Colon (tissue), 2 donors: ENCODE data around the gene MAGEC1.
"Not testable (repeated sequence)": the region's sequence is repeated elsewhere in the genome, so short reads cannot be mapped to it uniquely, and the experiment has no call there.

Experiments
- FAIRE-seq: peaks from 2 replicates; lab custom pipeline; 2012; peaks lifted over from hg19 to GRCh38; lab: Jason Lieb, UNC
- donor health status: control.
- donor health status: control.

MAGEC1 gene

DNA sequence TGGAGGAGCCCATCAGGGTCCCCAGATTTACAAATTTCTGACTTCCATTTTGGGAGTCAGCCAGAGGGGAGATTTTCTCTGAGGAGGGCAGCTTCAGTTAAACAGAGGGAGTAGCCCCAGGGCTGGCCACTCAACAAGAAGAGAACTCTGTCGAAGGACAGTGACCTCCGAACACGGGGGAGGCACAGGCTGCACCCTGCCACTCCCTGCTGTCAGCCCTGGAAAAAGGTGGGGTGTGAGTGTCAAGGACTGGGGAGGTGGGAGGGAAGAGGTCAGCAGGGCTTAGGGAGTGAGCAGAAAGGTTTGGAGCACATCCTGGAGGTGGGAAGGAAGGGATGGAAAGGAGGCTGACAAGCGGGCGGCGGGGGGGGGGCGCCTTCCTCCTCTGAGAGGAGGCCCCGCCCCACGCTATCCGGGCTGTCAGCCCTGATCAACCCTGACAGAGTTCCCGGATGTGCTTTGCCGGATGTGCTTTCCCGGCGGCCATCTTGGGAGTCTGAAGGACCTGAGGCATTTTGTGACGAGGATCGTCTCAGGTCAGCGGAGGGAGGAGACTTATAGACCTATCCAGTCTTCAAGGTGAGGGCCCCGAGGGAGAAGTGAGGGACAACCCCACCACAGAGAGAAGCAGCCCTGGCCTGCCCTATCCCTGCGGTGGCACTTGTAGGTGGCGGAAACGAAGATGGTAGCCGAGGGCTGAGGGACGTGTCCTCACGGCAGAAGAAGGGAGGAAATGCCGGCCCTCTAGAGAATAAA, at the start of gene MAGEC1:
MAGEC1 (plus strand) TSS at position 495 of the 756 bp plus-strand sequence. CDS start 1,179 bp downstream, outside the sequence.
- no peak for FAIRE-seq

GRCh38 chrX:141857479-141857878, 46.2 kb upstream of the MAGEC1 start:
- no peak for FAIRE-seq

- FAIRE-seq: no peak
These were observed 24.1 kb upstream of the MAGEC1 start for GRCh38 chrX:141879616-141880015.

DNA sequence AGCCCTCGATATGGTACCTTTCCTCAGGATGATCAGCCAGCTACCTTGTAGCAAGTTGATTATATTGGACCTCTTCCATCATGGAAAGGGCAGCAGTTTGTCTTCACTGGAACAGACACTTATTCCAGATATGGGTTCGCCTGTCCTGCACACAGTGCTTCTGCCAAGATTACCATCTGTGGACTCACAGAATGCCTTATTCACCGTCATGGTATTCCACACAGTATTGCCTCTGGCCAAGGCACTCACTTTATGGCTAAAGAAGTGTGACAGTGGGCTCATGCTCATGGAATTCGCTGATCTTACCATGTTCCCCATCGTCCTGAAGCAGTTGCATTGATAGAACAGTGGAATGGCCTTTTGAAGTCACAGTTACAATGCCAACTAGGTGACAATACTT, 14.9 kb upstream of the MAGEC1 start:
- not testable (repeated sequence) for FAIRE-seq

DNA sequence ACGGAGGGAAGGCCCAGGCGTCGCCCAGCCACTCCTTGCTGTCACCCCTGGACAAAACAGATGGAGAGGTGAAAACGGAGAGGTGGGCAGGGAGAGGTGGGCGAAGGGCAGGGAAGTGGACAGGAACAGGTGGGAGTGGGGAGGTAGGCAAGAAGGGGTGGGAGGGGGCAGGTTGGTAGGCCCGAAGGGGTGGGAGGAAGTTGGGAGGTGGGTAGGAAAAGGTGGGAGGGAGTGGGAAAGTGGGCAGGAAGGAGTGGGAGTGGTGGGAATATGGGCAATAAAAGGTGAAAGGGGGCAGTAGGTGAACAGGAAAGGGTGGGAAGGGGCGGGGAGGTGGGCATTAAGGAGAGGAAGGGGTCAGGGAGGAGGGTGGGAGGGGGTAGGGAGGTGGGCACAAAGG, 9.0 kb upstream of the MAGEC1 start:
- FAIRE-seq: no peak

GRCh38 chrX:141897690-141898089, 6.0 kb upstream of the MAGEC1 start:
- no peak for FAIRE-seq

GRCh38 chrX:141902366-141902765, 1.3 kb upstream of the MAGEC1 start:
- no peak for FAIRE-seq

DNA sequence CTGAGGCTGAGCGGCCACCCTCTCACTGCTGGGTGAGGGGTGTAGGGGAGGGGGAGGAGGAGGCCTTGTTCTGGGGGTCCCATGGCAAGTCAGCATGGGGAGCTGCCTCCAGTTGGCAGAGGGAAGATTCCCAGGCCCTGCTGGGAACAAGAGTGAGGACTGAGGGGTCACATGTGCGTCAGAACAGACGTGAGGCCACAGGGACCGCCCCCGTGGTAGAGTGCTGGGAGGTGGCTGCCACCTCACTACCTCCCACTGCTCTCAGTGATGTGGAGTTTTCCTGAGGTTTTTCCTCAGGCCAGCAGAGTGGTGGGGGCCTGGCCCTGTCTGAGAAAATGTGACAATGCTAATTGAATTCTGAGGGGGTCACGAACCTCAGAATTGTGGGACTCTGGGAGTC, 568 bp downstream of the MAGEC1 start:
- no peak for FAIRE-seq

GRCh38 chrX:141917801-141918200, 14.1 kb downstream of the MAGEC1 start:
- peak; percentile 45 for FAIRE-seq

GRCh38 chrX:141924293-141924692, 20.6 kb downstream of the MAGEC1 start:
- FAIRE-seq: peak; percentile 84

DNA sequence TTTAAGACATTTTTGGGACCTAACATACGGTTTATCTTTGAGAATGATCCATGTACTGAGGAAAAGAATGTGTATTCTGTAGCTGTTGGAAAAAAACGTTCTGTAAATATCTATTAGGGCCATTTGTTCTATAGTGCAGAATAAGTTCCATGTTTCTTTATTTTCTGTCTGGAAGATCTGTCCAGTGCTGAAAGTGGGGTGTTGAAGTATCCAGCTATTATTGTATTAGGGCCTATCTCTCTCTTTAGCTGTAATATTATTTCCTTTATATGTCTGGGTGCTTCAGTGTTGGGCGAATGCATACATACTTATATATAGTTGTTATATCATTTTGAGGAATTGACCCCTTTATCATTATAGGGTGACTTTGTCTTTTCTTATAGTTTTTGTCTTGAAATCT, 24.7 kb downstream of the MAGEC1 start:
- FAIRE-seq: no peak

GRCh38 chrX:141934059-141934641, 30.5 kb downstream of the MAGEC1 start:
- FAIRE-seq: peak; percentile 66

- FAIRE-seq: peak; percentile 31
These were observed 32.0 kb downstream of the MAGEC1 start for GRCh38 chrX:141935645-141936044.

DNA sequence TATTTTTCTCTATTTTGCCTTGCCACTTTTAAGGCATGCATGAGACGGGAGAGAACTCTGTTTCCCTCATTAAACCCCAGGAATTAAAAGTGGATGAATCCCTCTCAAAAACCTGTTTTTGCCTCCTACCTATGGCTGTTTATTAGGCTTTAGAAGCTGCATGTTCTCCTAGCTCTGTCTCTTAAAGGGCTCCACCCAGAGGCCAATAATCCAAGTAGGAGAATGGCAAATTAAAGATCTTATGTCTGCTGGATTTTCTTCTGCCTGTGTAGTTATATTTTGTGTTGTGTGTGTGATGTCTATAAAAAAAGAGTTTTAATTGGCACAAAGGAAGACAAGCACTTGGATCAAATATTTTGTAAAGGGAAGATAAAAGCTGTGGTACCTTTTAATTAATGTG, 32.4 kb downstream of the MAGEC1 start:
- no peak for FAIRE-seq

DNA sequence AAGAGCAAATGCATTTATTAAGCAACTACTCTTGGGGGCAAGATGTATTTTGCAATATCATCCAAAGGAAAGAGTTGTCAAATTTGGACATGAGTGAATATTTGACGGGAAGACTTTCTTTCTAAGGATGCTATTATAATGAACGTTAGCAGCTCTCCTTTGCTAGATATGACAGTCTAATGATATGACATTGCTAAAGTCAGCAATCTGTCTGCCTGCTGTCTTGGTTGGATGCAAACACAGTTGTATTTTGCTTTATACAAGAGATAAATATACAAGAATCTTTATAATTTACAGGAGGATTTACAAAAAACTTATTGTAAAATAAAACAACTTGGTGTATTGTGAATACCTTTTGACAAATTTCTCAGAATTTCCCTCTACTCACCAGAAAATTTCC, 37.5 kb downstream of the MAGEC1 start:
- no peak for FAIRE-seq

DNA sequence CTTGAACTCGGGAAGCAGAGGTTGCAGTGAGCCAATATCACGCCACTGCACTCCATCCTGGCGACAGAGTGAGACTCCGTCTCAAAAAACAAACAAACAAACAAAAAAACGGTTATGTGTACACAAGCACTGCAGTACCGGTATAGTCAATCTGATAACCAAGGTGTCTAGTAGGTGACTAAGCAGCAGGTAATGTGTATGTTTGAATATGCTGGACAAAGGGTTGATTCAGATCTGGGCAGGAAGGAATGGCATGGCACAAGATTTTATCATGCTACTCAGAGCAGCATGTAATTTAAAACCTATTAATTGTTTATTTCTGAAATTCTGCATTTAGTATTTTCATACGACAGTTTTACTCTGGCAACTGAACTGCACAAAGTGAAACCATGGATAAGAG, 41.7 kb downstream of the MAGEC1 start:
- FAIRE-seq: no peak

GRCh38 chrX:141947350-141947749, 43.7 kb downstream of the MAGEC1 start:
- FAIRE-seq: no peak

GRCh38 chrX:141952603-141953002, 48.9 kb downstream of the MAGEC1 start:
- FAIRE-seq: no peak

- no peak for FAIRE-seq
These were observed 55.0 kb downstream of the MAGEC1 start for GRCh38 chrX:141958675-141959074.
